Measurements from ENCODE around the gene SAFB2.

SAFB2 gene

GRCh38 chr19:5563935-5564612, 58.5 kb downstream of the SAFB2 start:
- no peak for DNase-seq (ENCODE audit: insufficient read length, low spot score)
- TF ChIP-seq CTCF (IDR thresholded peaks at IDR 0.05; ENCODE audit: insufficient read depth, missing control alignments) = no peak
- no peak for FAIRE-seq

GRCh38 chr19:5563008-5563431, 59.6 kb downstream of the SAFB2 start:
- no peak for FAIRE-seq
- DNase-seq (ENCODE audit: insufficient read length, low spot score) = no peak
- peak; percentile 18 for TF ChIP-seq CTCF (IDR thresholded peaks at IDR 0.05; ENCODE audit: insufficient read depth, missing control alignments)

- no peak for DNase-seq (ENCODE audit: insufficient read length, low spot score)
- TF ChIP-seq CTCF (IDR thresholded peaks at IDR 0.05; ENCODE audit: insufficient read depth, missing control alignments) = no peak
- FAIRE-seq = no peak
Observed at GRCh38 chr19:5562280-5562679, 60.3 kb downstream of the SAFB2 start.

- FAIRE-seq = no peak
Observed at GRCh38 chr19:5561559-5561958, 61.0 kb downstream of the SAFB2 start.

GRCh38 chr19:5560156-5560555, 62.4 kb downstream of the SAFB2 start:
- no peak for DNase-seq (ENCODE audit: insufficient read length, low spot score)
- TF ChIP-seq CTCF (IDR thresholded peaks at IDR 0.05; ENCODE audit: insufficient read depth, missing control alignments) = no peak
- no peak for FAIRE-seq

More at GRCh38 chr19:5561559-5561958, 61.0 kb downstream of the SAFB2 start:
- peak; percentile 35 for TF ChIP-seq CTCF (IDR thresholded peaks at IDR 0.05; ENCODE audit: insufficient read depth, missing control alignments)
- no peak for DNase-seq (ENCODE audit: insufficient read length, low spot score)

- TF ChIP-seq CTCF (IDR thresholded peaks at IDR 0.05; ENCODE audit: insufficient read depth, missing control alignments) = no peak
- FAIRE-seq (no peak), DNase-seq (ENCODE audit: insufficient read length, low spot score) (no peak)
Observed at GRCh38 chr19:5559804-5560133, 62.8 kb downstream of the SAFB2 start.

GRCh38 chr19:5558101-5558621, 64.4 kb downstream of the SAFB2 start:
- no peak for TF ChIP-seq CTCF (IDR thresholded peaks at IDR 0.05; ENCODE audit: insufficient read depth, missing control alignments)
- FAIRE-seq (no peak), DNase-seq (ENCODE audit: insufficient read length, low spot score) (no peak)
